Measurements from ENCODE around the gene ZFPM1. TPM values are rescaled to one million over a fixed set of nuclear protein-coding genes. Genes with fewer than 3 reads are reported as not detected.
A peak's percentile ranks its signal among the peaks of the same experiment; 100 is the strongest.

The ZFPM1 gene
- total RNA-seq, 1 donor from 2014 or later = 6.8 TPM

- Mint-ChIP-seq H3K36me3 (ENCODE audit: low read depth, unreplicated experiment) (no peaks in the 10 kb centered on the region), H3K9me3 (ENCODE audit: unreplicated experiment) (no peaks in the 10 kb centered on the region), H3K4me3 (ENCODE audit: unreplicated experiment) (no peak overlapping the region), H3K27me3 (ENCODE audit: unreplicated experiment) (peaks cover 9% of the 10 kb centered on the region), H3K27ac (ENCODE audit: unreplicated experiment) (peak overlapping the region; percentile 36), H3K4me1 (ENCODE audit: unreplicated experiment) (peaks cover 13% of the 10 kb centered on the region)
- TF ChIP-seq, protein P1, sequence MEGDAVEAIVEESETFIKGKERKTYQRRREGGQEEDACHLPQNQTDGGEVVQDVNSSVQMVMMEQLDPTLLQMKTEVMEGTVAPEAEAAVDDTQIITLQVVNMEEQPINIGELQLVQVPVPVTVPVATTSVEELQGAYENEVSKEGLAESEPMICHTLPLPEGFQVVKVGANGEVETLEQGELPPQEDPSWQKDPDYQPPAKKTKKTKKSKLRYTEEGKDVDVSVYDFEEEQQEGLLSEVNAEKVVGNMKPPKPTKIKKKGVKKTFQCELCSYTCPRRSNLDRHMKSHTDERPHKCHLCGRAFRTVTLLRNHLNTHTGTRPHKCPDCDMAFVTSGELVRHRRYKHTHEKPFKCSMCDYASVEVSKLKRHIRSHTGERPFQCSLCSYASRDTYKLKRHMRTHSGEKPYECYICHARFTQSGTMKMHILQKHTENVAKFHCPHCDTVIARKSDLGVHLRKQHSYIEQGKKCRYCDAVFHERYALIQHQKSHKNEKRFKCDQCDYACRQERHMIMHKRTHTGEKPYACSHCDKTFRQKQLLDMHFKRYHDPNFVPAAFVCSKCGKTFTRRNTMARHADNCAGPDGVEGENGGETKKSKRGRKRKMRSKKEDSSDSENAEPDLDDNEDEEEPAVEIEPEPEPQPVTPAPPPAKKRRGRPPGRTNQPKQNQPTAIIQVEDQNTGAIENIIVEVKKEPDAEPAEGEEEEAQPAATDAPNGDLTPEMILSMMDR (IDR thresholded peaks at IDR 0.05; ENCODE audit: unreplicated experiment) = no peak
- no peak for DNase-seq (ENCODE audit: low spot score)
Measured at GRCh38 chr16:88421871-88422433, 31.1 kb upstream of the ZFPM1 start.

GRCh38 chr16:88422733-88423447 is 30.2 kb upstream of the ZFPM1 start:
- Mint-ChIP-seq H3K4me1 (ENCODE audit: unreplicated experiment) (peaks cover 13% of the 10 kb centered on the region), H3K9me3 (ENCODE audit: unreplicated experiment) (no peaks in the 10 kb centered on the region), H3K27ac (ENCODE audit: unreplicated experiment) (no peak overlapping the region), H3K27me3 (ENCODE audit: unreplicated experiment) (peaks cover 9% of the 10 kb centered on the region), H3K4me3 (ENCODE audit: unreplicated experiment) (no peak overlapping the region), H3K36me3 (ENCODE audit: low read depth, unreplicated experiment) (no peaks in the 10 kb centered on the region)
- DNase-seq (ENCODE audit: low spot score) = no peak
- TF ChIP-seq, protein P1 (IDR thresholded peaks at IDR 0.05; ENCODE audit: unreplicated experiment) = no peak

DNA sequence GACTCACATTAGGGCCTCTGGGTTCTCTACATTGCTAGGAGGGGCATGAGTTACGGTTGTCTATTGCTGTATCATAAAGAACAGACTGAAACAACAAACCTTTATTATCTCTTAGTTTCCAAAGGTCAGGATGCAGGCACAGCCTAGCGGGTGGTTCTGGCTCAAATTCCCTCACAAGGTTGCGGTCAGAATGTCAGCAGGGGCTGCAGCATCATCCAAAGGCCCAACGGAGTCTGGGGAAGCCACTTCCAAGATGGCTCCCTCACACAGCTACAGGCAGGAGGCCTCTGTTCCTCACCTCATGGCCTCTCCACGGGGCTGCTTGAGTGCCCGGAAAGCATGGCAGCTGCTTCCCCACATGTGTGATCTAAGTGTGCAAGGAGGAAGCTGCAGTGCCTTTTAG is 29.6 kb upstream of the ZFPM1 start:
- H3K4me1 Mint-ChIP-seq (ENCODE audit: unreplicated experiment) = peaks cover 13% of the 10 kb centered on the region
- H3K27ac Mint-ChIP-seq (ENCODE audit: unreplicated experiment) = no peak overlapping the region
- H3K36me3 Mint-ChIP-seq (ENCODE audit: low read depth, unreplicated experiment) = no peaks in the 10 kb centered on the region
- DNase-seq (ENCODE audit: low spot score) = no peak
- peaks cover 10% of the 10 kb centered on the region for H3K27me3 Mint-ChIP-seq (ENCODE audit: unreplicated experiment)
- no peaks in the 10 kb centered on the region for H3K9me3 Mint-ChIP-seq (ENCODE audit: unreplicated experiment)
- H3K4me3 Mint-ChIP-seq (ENCODE audit: unreplicated experiment) = no peak overlapping the region
- TF ChIP-seq, protein P1 (IDR thresholded peaks at IDR 0.05; ENCODE audit: unreplicated experiment) = no peak

DNA sequence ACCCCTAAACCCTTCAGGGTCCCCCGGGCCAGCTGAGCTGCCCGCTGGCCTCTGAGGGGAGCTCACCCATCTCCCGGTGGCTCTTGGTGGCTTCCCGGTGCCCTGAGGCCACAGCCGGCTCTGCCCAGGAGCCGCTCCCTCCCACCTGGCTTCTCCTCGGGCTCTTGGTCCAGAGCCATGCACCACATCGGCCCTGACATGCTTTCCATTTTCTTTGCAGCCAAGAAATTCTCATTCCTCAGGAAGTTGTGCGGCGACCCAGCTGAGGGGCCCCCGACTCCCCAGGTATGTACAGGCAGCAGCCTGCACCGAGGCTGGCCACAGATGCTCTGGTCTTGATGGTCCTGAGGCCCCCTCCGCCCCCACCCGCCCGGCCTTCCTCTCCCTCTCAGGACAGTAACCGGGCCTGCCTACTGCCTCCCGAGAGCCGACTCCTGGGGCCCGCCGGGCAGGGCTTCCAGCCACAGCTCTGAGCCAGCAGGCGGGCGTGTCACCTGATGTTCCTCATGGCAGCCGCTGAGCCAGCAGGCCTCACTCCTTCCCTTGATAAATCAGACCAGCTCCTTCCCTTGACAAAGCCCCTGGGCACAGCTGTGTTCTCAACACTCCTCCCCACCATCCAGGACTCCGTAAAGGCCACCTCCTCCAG is 28.4 kb upstream of the ZFPM1 start:
- H3K9me3 Mint-ChIP-seq (ENCODE audit: unreplicated experiment) = no peaks in the 10 kb centered on the region

More for the DNA sequence above, 28.4 kb upstream of the ZFPM1 start:
- no peak for DNase-seq (ENCODE audit: low spot score)
- H3K36me3 Mint-ChIP-seq (ENCODE audit: low read depth, unreplicated experiment) = no peaks in the 10 kb centered on the region
- peaks cover 11% of the 10 kb centered on the region for H3K27me3 Mint-ChIP-seq (ENCODE audit: unreplicated experiment)
- no peak overlapping the region for H3K27ac Mint-ChIP-seq (ENCODE audit: unreplicated experiment)
- TF ChIP-seq, protein P1 (IDR thresholded peaks at IDR 0.05; ENCODE audit: unreplicated experiment) = no peak
- peaks cover 13% of the 10 kb centered on the region for H3K4me1 Mint-ChIP-seq (ENCODE audit: unreplicated experiment)
- no peak overlapping the region for H3K4me3 Mint-ChIP-seq (ENCODE audit: unreplicated experiment)
